Epithelial cell of proximal tubule (primary cell): ENCODE data around the gene HMG20A. TPM values are rescaled to one million over a fixed set of nuclear protein-coding genes. Genes with fewer than 3 reads are reported as not detected.
"Not testable (repeated sequence)": the region's sequence is repeated elsewhere in the genome, so short reads cannot be mapped to it uniquely, and the experiment has no call there.

Experiments used
- DNase-seq: peaks from one replicate; pipeline ENCODE4 v3.0.0-alpha.2; 2011; ENCODE audit warnings: low read depth
- H3K4me3 ChIP-seq: 2 replicates; pipeline ENCODE4 v1.5.1; 2011; ENCODE audit warnings: low read depth, mild to moderate bottlenecking, low read length
- total RNA-seq: library from RNA; depleted of rRNA; stranded (reverse); fragments of >200 nt; gene quantifications from 2 replicates; pipeline ENCODE4 v1.2.3, GENCODE V29; 2015
- TF ChIP-seq, protein P1 (sequence below): conservative IDR thresholded peaks from 2 replicates; pipeline ENCODE4 v1.5.1; 2012; ENCODE audit warnings: low read depth, mild to moderate bottlenecking, low read length

The HMG20A gene
- total RNA-seq, 1 donor from 2014 or later, result 22.5 TPM

DNA sequence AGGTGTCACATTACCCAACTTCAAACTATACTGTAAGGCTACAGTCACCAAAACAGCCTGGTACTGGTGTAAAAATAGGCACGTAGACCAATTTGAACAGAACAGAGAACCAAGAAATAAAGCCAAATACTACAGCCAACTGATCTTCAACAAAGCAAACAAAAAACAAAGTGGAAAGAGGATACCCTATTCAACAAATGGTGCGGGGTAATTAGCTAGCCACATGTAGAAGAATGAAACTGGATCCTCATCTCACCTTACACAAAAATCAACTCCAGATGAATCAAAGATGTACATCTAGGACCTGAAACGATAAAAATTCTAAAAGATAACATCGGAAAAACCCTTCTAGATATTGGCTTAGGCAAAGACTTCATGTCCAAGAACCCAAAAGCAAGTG is 13.8 kb upstream of the HMG20A start:
- no peak overlapping the region for H3K4me3 ChIP-seq
- TF ChIP-seq, protein P1, sequence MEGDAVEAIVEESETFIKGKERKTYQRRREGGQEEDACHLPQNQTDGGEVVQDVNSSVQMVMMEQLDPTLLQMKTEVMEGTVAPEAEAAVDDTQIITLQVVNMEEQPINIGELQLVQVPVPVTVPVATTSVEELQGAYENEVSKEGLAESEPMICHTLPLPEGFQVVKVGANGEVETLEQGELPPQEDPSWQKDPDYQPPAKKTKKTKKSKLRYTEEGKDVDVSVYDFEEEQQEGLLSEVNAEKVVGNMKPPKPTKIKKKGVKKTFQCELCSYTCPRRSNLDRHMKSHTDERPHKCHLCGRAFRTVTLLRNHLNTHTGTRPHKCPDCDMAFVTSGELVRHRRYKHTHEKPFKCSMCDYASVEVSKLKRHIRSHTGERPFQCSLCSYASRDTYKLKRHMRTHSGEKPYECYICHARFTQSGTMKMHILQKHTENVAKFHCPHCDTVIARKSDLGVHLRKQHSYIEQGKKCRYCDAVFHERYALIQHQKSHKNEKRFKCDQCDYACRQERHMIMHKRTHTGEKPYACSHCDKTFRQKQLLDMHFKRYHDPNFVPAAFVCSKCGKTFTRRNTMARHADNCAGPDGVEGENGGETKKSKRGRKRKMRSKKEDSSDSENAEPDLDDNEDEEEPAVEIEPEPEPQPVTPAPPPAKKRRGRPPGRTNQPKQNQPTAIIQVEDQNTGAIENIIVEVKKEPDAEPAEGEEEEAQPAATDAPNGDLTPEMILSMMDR, result no peak
- DNase-seq, result no peak

DNA sequence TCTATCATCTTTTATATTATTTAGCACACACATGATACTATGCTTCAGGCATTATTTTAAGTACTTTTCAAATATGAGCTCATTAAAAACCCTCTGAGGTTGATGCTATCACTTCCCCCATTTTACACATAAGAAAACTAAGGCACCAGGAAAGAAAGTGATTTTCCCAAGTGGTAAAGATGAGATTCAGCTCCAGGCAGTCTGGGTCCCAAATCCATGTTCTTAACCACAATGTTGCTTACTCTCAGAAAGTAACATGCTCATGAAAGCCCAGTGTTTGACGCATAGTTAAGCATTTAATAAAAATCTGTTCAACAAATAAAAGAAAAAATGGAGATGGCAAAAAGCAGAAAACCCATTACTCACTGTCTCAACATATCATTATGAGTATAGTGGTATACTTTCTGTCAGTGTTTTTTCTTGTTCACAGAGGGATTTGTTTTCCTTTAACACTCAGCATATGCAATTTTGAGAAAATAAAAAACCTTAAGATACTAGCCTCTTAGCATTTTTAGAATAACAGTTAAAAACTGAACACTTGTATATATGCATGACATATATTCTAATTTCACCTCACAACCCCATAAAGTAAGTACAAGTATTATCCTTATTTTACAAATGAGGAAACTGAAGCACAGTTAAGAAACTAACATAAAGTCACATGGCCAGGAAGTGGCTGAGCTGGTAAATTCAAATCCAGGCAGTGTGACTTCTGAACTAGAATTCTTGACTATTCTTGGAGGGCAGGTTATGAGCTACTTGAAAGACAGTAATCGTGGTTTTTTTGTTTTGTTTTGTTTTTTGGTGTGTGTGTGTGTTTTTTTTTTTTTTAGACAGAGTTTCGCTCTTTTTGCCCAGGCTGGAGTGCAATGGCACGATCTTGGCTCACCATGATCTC is 11.2 kb upstream of the HMG20A start:
- H3K4me3 ChIP-seq, result no peak overlapping the region
- no peak for DNase-seq
- TF ChIP-seq, protein P1, result no peak

DNA sequence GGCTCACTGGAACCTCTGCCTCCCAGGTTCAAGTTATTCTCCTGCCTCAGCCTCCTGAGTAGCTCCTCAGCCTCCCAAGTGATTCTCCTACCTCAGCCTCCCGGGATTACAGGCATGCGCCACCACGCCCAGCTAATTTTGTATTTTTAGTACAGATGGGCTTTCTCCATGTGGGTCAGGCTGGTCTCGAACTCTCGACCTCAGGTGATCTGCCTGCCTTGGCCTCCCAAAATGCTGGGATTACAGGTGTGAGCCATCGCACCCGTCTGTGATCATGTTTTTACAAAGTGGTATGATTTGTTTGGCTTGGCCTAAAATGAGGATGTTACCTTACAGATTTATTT is 10.6 kb upstream of the HMG20A start:
- DNase-seq, H3K4me3 ChIP-seq: not testable (repeated sequence)

DNA sequence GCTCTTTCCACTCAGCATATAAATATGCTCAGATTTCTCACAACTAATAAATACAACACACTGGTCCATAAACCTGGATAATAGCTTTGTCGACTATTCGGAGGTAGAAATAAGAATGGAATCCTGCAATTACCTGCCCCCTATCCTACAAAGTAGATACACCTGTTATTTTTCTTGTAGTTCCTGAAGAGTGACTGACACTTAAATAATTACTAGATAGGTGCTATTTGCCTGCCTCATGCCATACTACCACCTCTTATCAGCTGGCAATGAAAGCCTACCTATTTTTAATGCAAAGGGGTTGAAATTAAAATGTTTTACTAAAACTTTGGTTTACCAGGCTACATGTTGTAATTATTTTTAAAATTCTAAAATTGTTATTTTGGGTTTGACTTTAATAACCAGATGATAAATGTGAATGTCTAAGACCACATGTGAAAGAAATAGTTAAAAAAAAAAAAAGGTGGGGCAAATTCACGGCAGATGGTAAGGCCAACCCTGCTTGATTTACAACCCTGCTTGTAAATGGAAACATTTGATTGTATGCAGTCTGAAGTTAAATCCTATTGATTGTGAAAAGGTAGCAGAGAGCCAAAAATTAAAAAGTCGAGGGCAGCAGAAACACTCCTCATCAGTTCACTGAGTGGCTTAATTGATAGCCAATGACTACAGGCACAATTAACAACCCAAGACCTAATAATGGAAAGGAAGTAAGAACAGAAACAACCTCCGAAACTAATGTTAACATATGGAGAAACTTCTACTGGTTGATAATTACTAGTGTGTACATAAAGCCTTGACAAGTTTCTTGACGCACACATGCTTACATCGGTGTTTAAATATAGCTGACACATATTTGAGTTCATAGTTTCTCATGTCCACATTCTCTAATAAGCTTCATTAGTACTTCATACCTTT is 9.7 kb upstream of the HMG20A start:
- TF ChIP-seq, protein P1, result no peak
- DNase-seq, result no peak
- no peak overlapping the region for H3K4me3 ChIP-seq

DNA sequence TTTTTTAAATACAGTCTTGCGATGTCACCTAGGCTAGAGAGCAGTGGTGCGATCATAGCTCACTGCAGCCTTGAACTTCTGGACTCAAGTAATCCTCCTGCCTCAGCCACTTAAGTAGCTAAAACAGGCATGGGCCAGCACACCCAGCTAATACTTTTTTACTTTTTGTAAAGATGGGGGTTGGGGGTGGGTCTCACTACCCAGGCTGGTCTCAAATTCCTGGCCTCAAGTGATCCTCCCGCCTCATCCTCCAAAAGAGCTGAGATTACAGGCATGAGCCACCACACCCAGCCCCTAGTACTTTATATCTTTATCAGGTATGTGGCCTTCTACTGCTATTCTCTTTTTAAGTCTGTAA is 9.1 kb upstream of the HMG20A start:
- H3K4me3 ChIP-seq, result no peak overlapping the region
- no peak for DNase-seq
- TF ChIP-seq, protein P1, result no peak

DNA sequence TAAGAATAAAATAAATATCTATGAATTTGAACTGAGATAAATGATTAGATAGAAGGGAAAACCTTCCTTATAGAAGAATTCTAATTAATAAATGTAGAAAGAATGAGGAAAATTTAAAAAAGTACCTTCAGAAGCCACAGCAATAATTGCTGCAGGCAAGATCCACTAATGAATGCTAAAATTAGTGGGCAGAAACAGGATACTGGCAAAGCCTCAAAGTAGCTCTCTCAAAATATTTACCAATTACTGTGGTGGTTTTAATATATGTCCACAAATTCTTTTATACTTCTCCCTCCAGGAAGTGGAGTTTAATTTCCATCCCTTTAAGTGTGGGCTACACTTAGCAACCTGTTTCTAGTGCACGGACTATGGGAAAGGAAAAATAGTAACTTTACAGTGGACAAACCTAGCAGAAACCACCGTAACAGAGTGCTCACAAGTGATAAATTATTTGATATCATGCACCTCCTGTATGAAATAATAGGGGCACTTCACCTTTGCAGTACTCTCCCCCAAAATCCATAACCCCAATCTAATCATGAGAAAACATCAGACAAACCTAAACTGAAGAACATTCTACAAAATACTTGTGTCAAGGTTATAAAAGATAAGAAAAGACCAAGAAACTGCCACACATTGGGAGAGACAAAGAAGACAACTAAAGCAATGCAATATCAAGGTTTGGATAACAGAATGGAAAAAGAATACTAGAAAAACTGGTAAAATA is 7.6 kb upstream of the HMG20A start:
- H3K4me3 ChIP-seq, result no peak overlapping the region
- TF ChIP-seq, protein P1, result no peak
- DNase-seq, result no peak
